GM13976 (cell line): ENCODE measurements around the gene RAP2B.
"Not testable (repeated sequence)": the region's sequence is repeated elsewhere in the genome, so short reads cannot be mapped to it uniquely, and the experiment has no call there.

Experiments used
- DNase-seq: peaks from one replicate; pipeline ENCODE4 v3.0.0; 2012; ENCODE audit warnings: low spot score
- in situ Hi-C: fragments of 300-500 bp; cut with MboI; formaldehyde crosslinking; loops from one replicate; pipeline ENCODE4 v1.12.0; 2022; ENCODE audit warnings: low sequenced_read_pairs, mixed read lengths, inconsistent platforms; ENCODE audit not compliant: unreplicated experiment
- TF ChIP-seq, protein P1 (sequence below): IDR thresholded peaks from 2 replicates; pipeline ENCODE4 v1.5.1; 2012; ENCODE audit warnings: borderline replicate concordance, mild to moderate bottlenecking; ENCODE audit not compliant: insufficient read depth; ENCODE audit errors: extremely low read depth, missing control alignments, control extremely low read depth

RAP2B gene

DNA sequence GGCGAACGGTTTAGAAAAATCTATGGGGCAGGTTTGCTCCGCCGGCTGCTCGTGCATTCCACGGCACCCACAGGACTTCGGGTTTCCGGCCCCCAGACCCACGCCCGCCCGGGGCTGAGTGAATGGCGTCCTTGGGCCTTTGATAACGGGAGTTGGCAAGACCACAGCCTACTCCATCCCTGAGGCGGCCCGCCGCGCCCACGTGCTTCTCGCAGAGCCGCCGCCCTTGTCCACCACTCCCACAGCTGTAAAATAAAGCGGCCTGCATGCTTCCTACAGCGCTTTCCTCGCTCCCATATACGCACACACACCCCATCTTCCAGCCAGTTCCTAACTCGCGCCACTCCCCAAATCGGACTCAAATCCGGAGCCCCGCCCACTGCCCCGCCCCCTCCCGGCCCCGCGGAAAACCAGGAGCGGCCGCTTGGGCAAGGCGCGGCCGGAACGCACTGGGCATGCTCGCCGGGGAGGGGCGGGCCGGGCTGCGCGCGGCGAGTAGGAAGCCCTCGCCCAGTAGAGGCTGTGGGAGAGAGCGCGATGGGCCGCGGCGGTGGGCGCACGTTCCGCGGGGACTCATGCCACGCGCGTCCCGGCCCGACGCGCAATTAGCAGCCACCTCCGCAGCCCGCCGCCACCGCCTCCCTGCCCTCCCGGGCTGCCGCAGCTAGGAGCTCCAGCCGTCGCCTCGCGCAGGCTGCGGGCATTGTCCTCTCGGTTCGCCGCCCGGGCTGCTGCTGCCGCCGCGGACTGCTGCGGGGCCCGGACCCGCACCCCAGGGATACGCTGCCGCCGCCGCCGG is at the start of gene RAP2B:
TSS of gene RAP2B (plus strand) at position 513 of the 799 bp plus-strand sequence. CDS start 468 bp downstream, outside the sequence.
- in situ Hi-C loops: loop anchor here (25.0 kb wide), 1 partner anchor 600 kb away; no protein-coding TSS in a partner anchor
- TF ChIP-seq, protein P1, sequence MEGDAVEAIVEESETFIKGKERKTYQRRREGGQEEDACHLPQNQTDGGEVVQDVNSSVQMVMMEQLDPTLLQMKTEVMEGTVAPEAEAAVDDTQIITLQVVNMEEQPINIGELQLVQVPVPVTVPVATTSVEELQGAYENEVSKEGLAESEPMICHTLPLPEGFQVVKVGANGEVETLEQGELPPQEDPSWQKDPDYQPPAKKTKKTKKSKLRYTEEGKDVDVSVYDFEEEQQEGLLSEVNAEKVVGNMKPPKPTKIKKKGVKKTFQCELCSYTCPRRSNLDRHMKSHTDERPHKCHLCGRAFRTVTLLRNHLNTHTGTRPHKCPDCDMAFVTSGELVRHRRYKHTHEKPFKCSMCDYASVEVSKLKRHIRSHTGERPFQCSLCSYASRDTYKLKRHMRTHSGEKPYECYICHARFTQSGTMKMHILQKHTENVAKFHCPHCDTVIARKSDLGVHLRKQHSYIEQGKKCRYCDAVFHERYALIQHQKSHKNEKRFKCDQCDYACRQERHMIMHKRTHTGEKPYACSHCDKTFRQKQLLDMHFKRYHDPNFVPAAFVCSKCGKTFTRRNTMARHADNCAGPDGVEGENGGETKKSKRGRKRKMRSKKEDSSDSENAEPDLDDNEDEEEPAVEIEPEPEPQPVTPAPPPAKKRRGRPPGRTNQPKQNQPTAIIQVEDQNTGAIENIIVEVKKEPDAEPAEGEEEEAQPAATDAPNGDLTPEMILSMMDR: no peak
- DNase-seq: peak; percentile 95

DNA sequence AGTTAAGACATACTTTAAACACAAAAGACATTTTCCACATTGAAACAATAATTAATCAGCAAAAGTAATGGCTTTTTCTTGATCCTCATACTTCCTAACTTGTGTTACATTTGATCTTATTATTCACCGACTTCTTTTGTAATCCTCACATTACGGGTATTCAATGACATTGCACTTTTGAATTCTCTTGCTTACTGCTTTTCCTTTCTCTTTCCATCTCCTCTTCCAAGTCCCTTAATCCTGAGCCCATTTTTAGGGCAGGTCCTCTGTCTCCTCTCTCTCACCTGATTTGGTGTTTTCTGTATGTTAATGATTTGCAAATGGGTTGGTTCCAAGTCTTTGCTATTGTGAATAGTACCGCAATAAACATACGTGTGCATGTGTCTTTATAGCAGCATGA is 48.5 kb upstream of the RAP2B start:
- no peak for DNase-seq
- TF ChIP-seq, protein P1: no peak
- in situ Hi-C loops: no loop called here

DNA sequence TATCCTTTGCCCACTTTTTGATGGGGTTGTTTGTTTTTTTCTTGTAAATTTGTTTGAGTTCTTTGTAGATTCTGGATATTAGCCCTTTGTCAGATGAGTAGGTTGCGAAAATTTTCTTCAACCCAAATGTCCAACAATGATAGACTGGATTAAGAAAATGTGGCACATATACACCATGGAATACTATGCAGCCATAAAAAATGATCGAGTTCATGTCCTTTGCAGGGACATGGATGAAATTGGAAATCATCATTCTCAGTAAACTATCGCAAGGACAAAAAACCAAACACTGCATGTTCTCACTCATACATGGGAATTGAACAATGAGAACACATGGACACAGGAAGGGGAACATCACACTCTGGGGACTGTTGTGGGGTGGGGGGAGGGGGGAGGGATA is 47.8 kb upstream of the RAP2B start:
- DNase-seq, in situ Hi-C loops: not testable (repeated sequence)

DNA sequence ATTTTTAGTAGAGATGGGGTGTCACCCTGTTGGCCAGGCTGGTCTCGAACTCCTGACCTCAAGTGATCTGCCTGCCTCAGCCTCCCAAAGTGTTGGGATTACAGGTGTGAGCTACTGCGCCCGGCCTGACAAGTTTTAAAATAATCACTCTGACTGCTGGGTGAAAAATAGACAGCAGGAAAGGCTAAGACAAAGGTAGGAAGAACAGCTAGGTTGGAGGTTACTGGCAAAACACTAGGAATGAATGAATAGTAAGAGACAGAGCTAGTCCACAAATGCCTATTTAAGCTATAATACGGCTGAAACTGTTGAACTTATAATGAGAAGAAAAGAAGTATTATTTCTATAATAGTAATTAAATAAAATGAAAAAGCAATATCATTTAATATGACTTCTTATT is 46.7 kb upstream of the RAP2B start:
- DNase-seq: no peak
- in situ Hi-C loops: no loop called here
- TF ChIP-seq, protein P1: no peak

DNA sequence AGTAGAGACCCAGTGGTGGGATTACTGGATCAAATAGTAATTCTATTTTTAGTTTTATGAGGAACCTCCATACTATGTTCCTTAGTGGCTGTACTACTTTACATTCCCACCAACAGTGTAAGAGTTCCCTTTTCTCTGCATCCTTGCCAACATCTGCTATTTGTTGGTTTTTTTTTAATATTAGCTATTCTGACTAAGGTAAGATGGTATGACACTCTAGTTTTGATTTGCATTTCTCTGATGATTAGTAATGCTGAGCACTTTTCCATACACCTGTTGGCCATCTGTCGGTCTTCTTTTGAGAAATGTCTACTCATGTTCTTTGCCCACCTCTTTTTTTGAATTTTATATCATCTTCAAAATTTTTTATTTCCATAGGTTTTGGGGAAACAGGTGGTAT is 34.2 kb upstream of the RAP2B start:
- TF ChIP-seq, protein P1: no peak
- DNase-seq: no peak
- in situ Hi-C loops: no loop called here

DNA sequence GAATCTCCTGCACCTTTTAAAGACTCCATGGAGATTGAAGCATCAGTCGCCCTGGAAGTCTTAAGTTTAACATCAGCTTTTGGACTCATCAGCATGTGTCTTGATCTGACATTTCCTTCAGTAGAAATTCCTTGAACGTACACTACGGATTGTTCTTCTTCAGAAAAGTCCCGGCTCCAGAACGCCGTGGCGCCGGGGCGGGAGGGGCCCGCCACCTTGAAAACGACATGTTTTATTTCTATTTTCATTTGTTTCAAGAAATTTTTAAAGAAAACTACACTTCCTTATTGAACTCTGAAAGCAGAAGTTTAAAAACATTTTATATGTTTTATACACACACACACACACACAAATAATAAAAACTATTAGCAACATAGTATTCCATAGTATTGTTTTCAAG is 32.6 kb upstream of the RAP2B start:
- no peak for DNase-seq
- in situ Hi-C loops: no loop called here
- TF ChIP-seq, protein P1: no peak

DNA sequence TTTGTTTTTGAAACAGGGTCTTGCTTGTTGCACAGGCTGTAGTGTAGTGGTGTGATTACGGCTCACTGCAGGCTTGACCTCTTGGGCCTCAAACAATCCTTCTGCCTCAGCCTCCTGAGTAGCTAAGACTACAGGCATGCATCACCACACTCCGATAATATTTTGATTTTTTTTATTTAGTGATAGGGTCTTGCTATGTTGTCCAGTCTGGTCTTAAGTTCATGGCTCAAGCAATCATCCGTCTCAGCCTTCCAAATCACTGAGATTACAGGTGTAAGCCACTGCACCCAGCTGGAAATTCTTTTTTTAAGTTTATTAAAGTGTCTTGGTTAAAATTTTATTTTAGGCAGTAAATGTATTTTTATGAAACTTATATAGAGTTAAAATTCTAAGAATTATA is 32.2 kb upstream of the RAP2B start:
- TF ChIP-seq, protein P1: no peak
- no peak for DNase-seq
- in situ Hi-C loops: no loop called here
